Fibroblast of lung (primary cell): ENCODE results near the gene CYSLTR1. TPM values are rescaled to one million over a fixed set of nuclear protein-coding genes. Genes with fewer than 3 reads are reported as not detected.

Source experiments
- DNase-seq, 2 donors: peaks; one replicate each; pipeline versions ENCODE4 v3.0.0 to v3.0.0-alpha.2; 2010; ENCODE audit warnings: low read depth in 2 of 2
- H2AFZ ChIP-seq: 2 replicates; pipeline ENCODE4 v1.5.1; 2012; ENCODE audit warnings: low read length, control low read depth, inconsistent platforms
- H3K27ac ChIP-seq: 2 replicates; pipeline ENCODE4 v1.5.1; 2011; ENCODE audit warnings: low read length, control low read depth; ENCODE audit not compliant: insufficient read depth
- H3K27me3 ChIP-seq: 2 replicates; pipeline ENCODE4 v1.5.1; 2011; ENCODE audit warnings: mild to moderate bottlenecking, low read length; ENCODE audit not compliant: control insufficient read depth, insufficient read depth
- H3K36me3 ChIP-seq: 2 replicates; pipeline ENCODE4 v1.5.1; 2011; ENCODE audit warnings: low read length; ENCODE audit not compliant: control insufficient read depth, insufficient read depth
- H3K4me1 ChIP-seq: 2 replicates; pipeline ENCODE4 v1.5.1; 2011; ENCODE audit warnings: low read length; ENCODE audit not compliant: control insufficient read depth, insufficient read depth; ENCODE audit errors: extremely low read depth
- H3K4me2 ChIP-seq: 2 replicates; pipeline ENCODE4 v1.5.1; 2011; ENCODE audit warnings: low read length, control low read depth; ENCODE audit not compliant: insufficient read depth; ENCODE audit errors: extremely low read depth
- H3K4me3 ChIP-seq, 4 experiments: fragments of 200-600 bp in 1 of 4; sonication (generic) in 1 of 4; replicated peaks in 1 of 4; 2 replicates each; pipeline ENCODE4 v1.5.1; 2011 to 2016; ENCODE audit warnings: low read length in 4 of 4, low read depth in 3 of 4, mild to moderate bottlenecking in 3 of 4, control low read depth in 2 of 4, inconsistent platforms in 1 of 4, mixed read lengths in 1 of 4; ENCODE audit not compliant: insufficient read depth in 1 of 4; ENCODE audit errors: control extremely low read depth in 1 of 4
- H3K79me2 ChIP-seq: 2 replicates; pipeline ENCODE4 v1.5.1; 2012; ENCODE audit warnings: mild to moderate bottlenecking, low read length, inconsistent platforms; ENCODE audit not compliant: control insufficient read depth, insufficient read depth
- H3K9ac ChIP-seq: 2 replicates; pipeline ENCODE4 v1.5.1; 2011; ENCODE audit warnings: mild to moderate bottlenecking, low read length, control low read depth; ENCODE audit not compliant: insufficient read depth
- H3K9me3 ChIP-seq: 2 replicates; pipeline ENCODE4 v1.5.1; 2012; ENCODE audit warnings: low read depth, low read length; ENCODE audit not compliant: control insufficient read depth, insufficient read depth
- H4K20me1 ChIP-seq: 2 replicates; pipeline ENCODE4 v1.5.1; 2011; ENCODE audit warnings: low read length; ENCODE audit not compliant: control insufficient read depth, insufficient read depth; ENCODE audit errors: extremely low read depth
- CTCF ChIP-seq, 2 donors: IDR thresholded peaks in 1 of 2; conservative IDR thresholded peaks in 1 of 2; 1 replicate in 1 of 2; 2 replicates in 1 of 2; pipeline ENCODE4 v1.5.1; 2011 to 2012; ENCODE audit warnings: low read length in 2 of 2, control low read depth in 1 of 2, inconsistent platforms in 1 of 2, low read depth in 1 of 2, mild to moderate bottlenecking in 1 of 2
- EZH2 ChIP-seq: IDR thresholded peaks from 2 replicates; pipeline ENCODE4 v1.5.1; 2012; ENCODE audit warnings: low read length, control low read depth, mild to moderate bottlenecking; ENCODE audit errors: missing control alignments
- polyA minus RNA-seq: library from RNA; depleted of rRNA, polyadenylated mRNA; stranded (reverse); fragments of >200 nt; gene quantifications from 2 replicates; pipeline ENCODE4 v1.2.3, GENCODE V29; 2011; ENCODE audit warnings: low replicate concordance
- polyA plus RNA-seq, 2 donors: library from polyadenylated mRNA; depleted of rRNA in 1 of 2; stranded (reverse) in 1 of 2; unstranded in 1 of 2; fragments of >200 nt; gene quantifications; 2 replicates each; pipeline ENCODE4 v1.2.1, GENCODE V29; 2011 to 2012; ENCODE audit warnings: missing spikeins in 1 of 2
- total RNA-seq: library from RNA; depleted of rRNA; stranded (reverse); fragments of >200 nt; gene quantifications from 2 replicates; pipeline ENCODE4 v1.2.1, GENCODE V29; 2014

The CYSLTR1 gene
- total RNA-seq (0.26 and 0.50 TPM in 2 replicates), polyA plus RNA-seq (0.02 and 0.07 TPM in 2 replicates), polyA minus RNA-seq (not detected in 2 replicates)
- polyA plus RNA-seq (2012): not detected in 2 replicates

- Histone ChIP-seq H3K4me2 (no peak within 1 kb of the TSS), H3K9ac (no peak within 1 kb of the TSS), H3K27ac (no peak within 1 kb of the TSS), H3K9me3 (no peaks in the 10 kb centered on the region), H3K79me2 (no peaks in the 10 kb centered on the region), H4K20me1 (no peaks in the 10 kb centered on the region), H3K27me3 (no peaks in the 10 kb centered on the region), H3K4me1 (no peaks in the 10 kb centered on the region), H3K36me3 (no peaks in the 10 kb centered on the region), H2AFZ (no peak within 1 kb of the TSS), H3K4me3 (no peak within 1 kb of the TSS)
- TF ChIP-seq CTCF (conservative IDR thresholded peaks at IDR 0.05 in 1 of 2, IDR thresholded peaks at IDR 0.05 in 1 of 2; ENCODE audit: low read depth in 1 of 2, low read length in 2 of 2): no peak
- no peak for DNase-seq
Measured at GRCh38 chrX:78327370-78328086, at the start of gene CYSLTR1. CYSLTR1 (minus strand) TSS chrX:78327611; CDS start chrX:78273746, 53,865 bp downstream.

GRCh38 chrX:78377186-78377585 lies 49.8 kb upstream of the CYSLTR1 start:
- H3K36me3 ChIP-seq: no peaks in the 10 kb centered on the region
- no peaks in the 10 kb centered on the region for H3K9me3 ChIP-seq
- no peak overlapping the region for H3K27ac ChIP-seq
- no peak for DNase-seq
- H3K27me3 ChIP-seq: no peaks in the 10 kb centered on the region
- H4K20me1 ChIP-seq: no peaks in the 10 kb centered on the region
- H2AFZ ChIP-seq: no peak overlapping the region
- no peaks in the 10 kb centered on the region for H3K4me1 ChIP-seq
- no peak overlapping the region for H3K4me2 ChIP-seq
- TF ChIP-seq EZH2 (no peak), CTCF (conservative IDR thresholded peaks at IDR 0.05 in 1 of 2, IDR thresholded peaks at IDR 0.05 in 1 of 2; ENCODE audit: low read depth in 1 of 2, low read length in 2 of 2) (no peak)
- H3K4me3 ChIP-seq: no peak overlapping the region
- no peaks in the 10 kb centered on the region for H3K79me2 ChIP-seq
- no peak overlapping the region for H3K9ac ChIP-seq

GRCh38 chrX:78375894-78376293 lies 48.5 kb upstream of the CYSLTR1 start:
- Histone ChIP-seq H3K79me2 (no peaks in the 10 kb centered on the region), H4K20me1 (no peaks in the 10 kb centered on the region)

More at GRCh38 chrX:78375894-78376293, 48.5 kb upstream of the CYSLTR1 start:
- no peak overlapping the region for H3K9ac ChIP-seq
- H3K27ac ChIP-seq: no peak overlapping the region
- H3K9me3 ChIP-seq: no peaks in the 10 kb centered on the region
- no peak for TF ChIP-seq EZH2
- TF ChIP-seq CTCF (conservative IDR thresholded peaks at IDR 0.05 in 1 of 2, IDR thresholded peaks at IDR 0.05 in 1 of 2; ENCODE audit: low read depth in 1 of 2, low read length in 2 of 2): no peak
- no peaks in the 10 kb centered on the region for H3K27me3 ChIP-seq
- no peak overlapping the region for H3K4me2 ChIP-seq
- no peaks in the 10 kb centered on the region for H3K36me3 ChIP-seq
- H3K4me1 ChIP-seq: no peaks in the 10 kb centered on the region
- no peak overlapping the region for H2AFZ ChIP-seq
- no peak for DNase-seq
- no peak overlapping the region for H3K4me3 ChIP-seq
